ENCODE measurements around the gene OR10H3. TPM values are rescaled to one million over a fixed set of nuclear protein-coding genes. Genes with fewer than 3 reads are reported as not detected.

OR10H3 gene
- total RNA-seq, 6 experiments from 2014 or later: not detected

DNA sequence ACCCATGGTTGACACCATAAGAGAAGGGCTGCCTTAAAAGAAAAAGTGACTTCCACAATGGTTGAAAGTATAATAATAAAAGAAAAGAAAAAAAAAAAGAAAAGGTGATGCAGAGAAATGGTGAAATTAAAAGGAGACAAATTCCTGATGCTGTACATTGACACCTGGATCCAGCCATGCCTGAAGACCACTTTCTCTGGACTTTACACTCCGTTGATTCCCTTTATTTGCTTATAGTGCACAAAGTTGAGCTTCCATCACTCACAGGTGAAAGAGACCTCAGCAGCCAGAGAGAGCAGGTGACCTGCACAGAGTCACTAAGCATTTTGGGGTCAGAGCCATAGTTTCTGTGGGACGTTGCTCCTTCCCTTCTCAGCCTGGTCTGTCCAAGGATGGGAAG, 37.5 kb downstream of the OR10H3 start:
- no peaks in the 10 kb centered on the region for H3K9me3 ChIP-seq
- H3K4me3 ChIP-seq: no peak overlapping the region
- peaks cover 0 to 6% (median 0%) of the 10 kb centered on the region in 4 donors for H3K4me1 ChIP-seq
- H3K36me3 ChIP-seq: no peaks in the 10 kb centered on the region
- no peaks in the 10 kb centered on the region for H3K27me3 ChIP-seq
- WGBS (ENCODE audit: insufficient coverage, low coverage, low lambda C conversion rate, missing lambda C conversion rate): 38% methylated on average over 2 of the region's 2 CpGs
- TF ChIP-seq POLR2A (IDR thresholded peaks at IDR 0.05): no peak
- TF ChIP-seq, protein P1, sequence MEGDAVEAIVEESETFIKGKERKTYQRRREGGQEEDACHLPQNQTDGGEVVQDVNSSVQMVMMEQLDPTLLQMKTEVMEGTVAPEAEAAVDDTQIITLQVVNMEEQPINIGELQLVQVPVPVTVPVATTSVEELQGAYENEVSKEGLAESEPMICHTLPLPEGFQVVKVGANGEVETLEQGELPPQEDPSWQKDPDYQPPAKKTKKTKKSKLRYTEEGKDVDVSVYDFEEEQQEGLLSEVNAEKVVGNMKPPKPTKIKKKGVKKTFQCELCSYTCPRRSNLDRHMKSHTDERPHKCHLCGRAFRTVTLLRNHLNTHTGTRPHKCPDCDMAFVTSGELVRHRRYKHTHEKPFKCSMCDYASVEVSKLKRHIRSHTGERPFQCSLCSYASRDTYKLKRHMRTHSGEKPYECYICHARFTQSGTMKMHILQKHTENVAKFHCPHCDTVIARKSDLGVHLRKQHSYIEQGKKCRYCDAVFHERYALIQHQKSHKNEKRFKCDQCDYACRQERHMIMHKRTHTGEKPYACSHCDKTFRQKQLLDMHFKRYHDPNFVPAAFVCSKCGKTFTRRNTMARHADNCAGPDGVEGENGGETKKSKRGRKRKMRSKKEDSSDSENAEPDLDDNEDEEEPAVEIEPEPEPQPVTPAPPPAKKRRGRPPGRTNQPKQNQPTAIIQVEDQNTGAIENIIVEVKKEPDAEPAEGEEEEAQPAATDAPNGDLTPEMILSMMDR (IDR thresholded peaks at IDR 0.05): no peak
- H3K27ac ChIP-seq: no peak overlapping the region
- intact Hi-C loops (cut with DNase I): loop anchor here in 1 of 2 donors (5.0 kb wide), 1 partner anchor 98 kb away; no protein-coding TSS in a partner anchor
- no peak for ATAC-seq
- no peak for DNase-seq

DNA sequence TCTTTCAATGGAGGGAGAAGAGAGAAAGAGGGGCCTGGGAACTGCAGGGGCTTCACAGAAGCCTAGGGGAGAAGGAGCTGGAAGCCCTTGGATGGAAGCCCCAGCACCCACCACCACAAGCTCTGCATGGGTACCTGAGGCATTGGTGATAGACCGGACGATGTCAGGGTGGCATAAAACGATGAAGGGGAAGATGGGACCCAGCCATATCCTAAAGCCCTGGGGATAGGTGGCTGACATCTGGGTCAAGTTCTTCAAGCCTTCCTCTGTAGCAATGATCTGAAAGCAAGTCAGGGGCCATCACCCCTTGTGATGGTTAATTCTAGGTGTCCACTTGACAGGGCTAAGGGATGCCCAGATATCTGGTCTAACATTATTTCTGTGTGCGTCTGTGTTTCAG, 38.5 kb downstream of the OR10H3 start:
- no peak for ATAC-seq
- peaks cover 0 to 11% (median 0%) of the 10 kb centered on the region in 4 donors for H3K4me1 ChIP-seq
- no peak overlapping the region for H3K27ac ChIP-seq
- no peak overlapping the region for H3K4me3 ChIP-seq
- WGBS (ENCODE audit: insufficient coverage, low coverage, low lambda C conversion rate, missing lambda C conversion rate): 86% methylated on average over 1 of the region's 4 CpGs
- TF ChIP-seq POLR2A (IDR thresholded peaks at IDR 0.05): no peak
- TF ChIP-seq, protein P1 (IDR thresholded peaks at IDR 0.05): no peak
- no peaks in the 10 kb centered on the region for H3K9me3 ChIP-seq
- H3K36me3 ChIP-seq: no peaks in the 10 kb centered on the region
- intact Hi-C loops (cut with DNase I): loop anchor here in 1 of 2 donors (5.0 kb wide), 1 partner anchor 99 kb away; no protein-coding TSS in a partner anchor
- no peak for DNase-seq
- H3K27me3 ChIP-seq: no peaks in the 10 kb centered on the region

DNA sequence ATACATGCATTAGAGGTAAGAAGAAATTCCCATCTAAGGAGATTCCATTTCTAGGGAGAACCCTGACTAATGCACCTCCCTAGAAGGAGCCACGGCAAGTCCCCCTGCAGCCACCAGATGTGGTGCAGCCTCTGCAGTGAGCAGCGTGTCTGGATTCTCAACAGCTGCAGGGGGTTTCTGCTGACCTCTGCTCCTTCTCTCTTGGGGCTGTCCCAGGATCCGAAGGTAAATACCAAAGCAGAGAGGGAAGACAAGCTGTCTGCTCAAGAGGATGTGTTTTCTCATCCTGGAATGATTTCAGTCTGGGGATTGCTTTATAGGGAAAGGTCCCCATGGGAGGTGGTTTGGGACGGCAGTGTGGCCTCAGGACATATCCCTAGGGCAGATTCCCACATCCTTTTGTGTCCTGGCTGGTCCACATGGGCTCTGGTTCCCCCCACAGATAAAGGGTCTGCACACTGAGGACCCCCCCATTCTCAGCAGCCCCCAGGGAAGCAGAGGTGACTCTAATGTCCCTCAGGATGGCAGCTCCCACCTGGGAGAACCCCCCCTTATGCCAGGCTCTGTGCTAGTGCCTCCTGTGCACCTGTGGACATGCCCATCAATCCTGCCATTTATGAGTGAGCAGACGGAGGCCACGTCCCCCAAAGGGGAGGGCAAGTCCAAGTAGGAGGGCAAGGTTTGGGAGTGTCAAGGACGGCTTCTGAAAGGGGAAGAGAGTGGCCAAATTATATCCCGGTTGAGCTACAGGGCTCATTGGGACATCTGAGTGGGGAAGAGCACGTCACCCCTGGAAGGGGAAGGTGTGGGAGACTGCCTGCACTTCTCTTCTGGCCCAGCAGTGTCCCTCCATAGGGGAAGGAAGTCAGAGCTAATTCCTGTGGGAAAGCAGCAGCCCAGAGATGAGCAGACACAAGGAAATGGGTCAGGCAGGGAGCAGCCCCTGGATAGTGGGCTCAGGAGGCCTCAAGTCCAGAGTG, 39.5 kb downstream of the OR10H3 start:
- no peak overlapping the region for H3K4me3 ChIP-seq
- DNase-seq: no peak
- H3K27ac ChIP-seq: no peak overlapping the region
- 62% methylated on average over 8 of the region's 9 CpGs for WGBS (ENCODE audit: insufficient coverage, low coverage, low lambda C conversion rate, missing lambda C conversion rate)
- no peak for ATAC-seq
- no peak for TF ChIP-seq POLR2A (IDR thresholded peaks at IDR 0.05)
- TF ChIP-seq, protein P1 (IDR thresholded peaks at IDR 0.05): no peak
- H3K36me3 ChIP-seq: no peaks in the 10 kb centered on the region
- H3K27me3 ChIP-seq: no peaks in the 10 kb centered on the region
- intact Hi-C loops (cut with DNase I): loop anchor here in 1 of 2 donors (5.0 kb wide), 1 partner anchor 100 kb away; no protein-coding TSS in a partner anchor
- no peaks in the 10 kb centered on the region for H3K9me3 ChIP-seq
- peaks cover 0 to 11% (median 0%) of the 10 kb centered on the region in 4 donors for H3K4me1 ChIP-seq

DNA sequence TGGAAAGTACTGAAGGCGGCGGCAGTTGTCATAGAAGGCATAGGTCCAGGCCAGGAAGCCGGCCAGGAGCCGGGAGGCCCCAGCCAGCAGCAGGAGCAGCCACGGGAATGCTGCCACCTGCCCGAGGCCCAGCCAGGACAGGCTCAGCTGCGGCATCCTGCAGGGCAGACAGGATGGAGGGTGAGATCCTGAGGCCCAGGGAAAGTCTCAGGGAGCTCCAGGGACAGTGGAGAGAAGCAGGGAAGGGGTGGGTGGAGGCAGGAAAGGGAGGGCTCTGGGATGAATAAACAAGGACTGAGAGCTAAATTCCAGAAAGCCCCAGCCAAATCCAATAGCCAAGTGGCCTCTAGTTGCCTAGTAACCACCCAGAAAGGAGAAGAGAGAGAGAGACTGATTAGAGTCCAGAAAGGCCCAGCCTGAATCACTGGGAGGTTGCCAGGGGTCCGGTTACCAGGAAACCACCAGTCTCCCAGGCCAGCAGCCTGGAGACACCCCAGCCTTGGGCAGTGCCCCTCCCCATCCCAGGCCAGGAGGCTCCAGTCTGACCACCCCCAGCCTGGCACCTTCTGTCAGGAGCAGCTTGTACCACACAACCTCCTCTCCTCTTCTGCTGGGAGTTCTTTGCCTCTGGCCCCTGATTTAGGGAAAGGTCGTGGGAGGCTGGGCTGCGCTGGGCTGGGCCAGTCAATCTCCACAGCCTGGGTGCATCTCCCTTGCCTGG, 42.1 kb downstream of the OR10H3 start:
- WGBS (ENCODE audit: insufficient coverage, low coverage, low lambda C conversion rate, missing lambda C conversion rate): 8% methylated on average over 5 of the region's 10 CpGs
- intact Hi-C loops (cut with DNase I): loop anchor here in 1 of 2 donors (5.0 kb wide), 1 partner anchor 103 kb away; no protein-coding TSS in a partner anchor
- peak; percentile 59 to 81 (median 78) for DNase-seq
- Histone ChIP-seq H3K27me3 (no peaks in the 10 kb centered on the region), H3K4me1 (peaks cover 0 to 11% (median 0%) of the 10 kb centered on the region in 4 donors), H3K27ac (no peak overlapping the region), H3K4me3 (no peak overlapping the region), H3K36me3 (no peaks in the 10 kb centered on the region), H3K9me3 (no peaks in the 10 kb centered on the region)
- no peak for TF ChIP-seq POLR2A (IDR thresholded peaks at IDR 0.05)
- TF ChIP-seq, protein P1 (IDR thresholded peaks at IDR 0.05): peak in 1 of 4 donors; percentile 17
- ATAC-seq: peak; percentile 80 to 88 (median 86)

Data from right lobe of liver (tissue), 6 donors.